Loucy (cell line): ENCODE results near the gene TMEM86A.

ENCODE experiments used
- H2AFZ ChIP-seq: fragments of 200-600 bp; sonication (generic); 2 replicates; pipeline ENCODE4 v1.6.0; 2016; ENCODE audit warnings: antibody characterized with exemption, mild to moderate bottlenecking, low read length, moderate library complexity
- H3F3A ChIP-seq: fragments of 200-600 bp; 2 replicates; pipeline ENCODE4 v1.6.0; 2016; ENCODE audit warnings: antibody characterized with exemption, low read depth, mild to moderate bottlenecking
- H3K27me3 ChIP-seq: fragments of 200-600 bp; sonication (generic); 2 replicates; pipeline ENCODE4 v1.6.1; 2014; ENCODE audit warnings: low read length, mild to moderate bottlenecking; ENCODE audit not compliant: insufficient read depth, poor library complexity, severe bottlenecking
- H3K36me3 ChIP-seq: fragments of 200-600 bp; sonication (generic); 2 replicates; pipeline ENCODE4 v1.6.1; 2016; ENCODE audit warnings: low read length; ENCODE audit not compliant: insufficient read depth
- H3K4me1 ChIP-seq: fragments of 200-600 bp; sonication (generic); 2 replicates; pipeline ENCODE4 v1.5.1; 2014; ENCODE audit warnings: low read length, mild to moderate bottlenecking; ENCODE audit not compliant: insufficient read depth, poor library complexity, severe bottlenecking
- H3K4me2 ChIP-seq: fragments of 200-600 bp; sonication (generic); 2 replicates; pipeline ENCODE4 v1.6.0; 2014; ENCODE audit warnings: antibody characterized with exemption, low read length, low read depth, mild to moderate bottlenecking; ENCODE audit not compliant: poor library complexity, severe bottlenecking
- H3K4me3 ChIP-seq: fragments of 200-600 bp; sonication (generic); 2 replicates; pipeline ENCODE4 v1.5.1; 2014; ENCODE audit warnings: low read length, mild to moderate bottlenecking, mixed read lengths; ENCODE audit not compliant: poor library complexity, severe bottlenecking
- H3K79me2 ChIP-seq: fragments of 200-600 bp; sonication (generic); 2 replicates; pipeline ENCODE4 v1.6.1; 2014; ENCODE audit warnings: low read length; ENCODE audit not compliant: insufficient read depth
- H3K9ac ChIP-seq: fragments of 200-600 bp; sonication (generic); 2 replicates; pipeline ENCODE4 v1.6.0; 2014; ENCODE audit warnings: mild to moderate bottlenecking, low read depth, low read length, moderate library complexity; ENCODE audit not compliant: poor library complexity, severe bottlenecking
- H3K9me2 ChIP-seq: fragments of 200-600 bp; sonication (generic); replicated peaks from 2 replicates; pipeline ENCODE4 v1.6.1; 2016; ENCODE audit warnings: low read depth, low read length, mixed read lengths
- H3K9me3 ChIP-seq: fragments of 200-600 bp; sonication (generic); 2 replicates; pipeline ENCODE4 v1.6.1; 2014; ENCODE audit warnings: mild to moderate bottlenecking, antibody characterized with exemption, low read length, low read depth; ENCODE audit not compliant: insufficient read depth
- H4K20me1 ChIP-seq: fragments of 200-600 bp; sonication (generic); 2 replicates; pipeline ENCODE4 v1.6.0; 2014; ENCODE audit warnings: antibody characterized with exemption, low read length, mild to moderate bottlenecking; ENCODE audit not compliant: insufficient read depth, poor library complexity, severe bottlenecking
- EZH2phosphoT487 ChIP-seq: fragments of 200-600 bp; IDR thresholded peaks from 2 replicates; pipeline ENCODE4 v1.6.1; 2018; ENCODE audit warnings: antibody characterized with exemption, mild to moderate bottlenecking, moderate library complexity, borderline replicate concordance
- TF ChIP-seq, protein P1 (sequence below): fragments of 200-600 bp; sonication (generic); conservative IDR thresholded peaks from 2 replicates; pipeline ENCODE4 v1.5.1; 2014; ENCODE audit warnings: mild to moderate bottlenecking, antibody characterized with exemption, low read length

Gene TMEM86A

DNA sequence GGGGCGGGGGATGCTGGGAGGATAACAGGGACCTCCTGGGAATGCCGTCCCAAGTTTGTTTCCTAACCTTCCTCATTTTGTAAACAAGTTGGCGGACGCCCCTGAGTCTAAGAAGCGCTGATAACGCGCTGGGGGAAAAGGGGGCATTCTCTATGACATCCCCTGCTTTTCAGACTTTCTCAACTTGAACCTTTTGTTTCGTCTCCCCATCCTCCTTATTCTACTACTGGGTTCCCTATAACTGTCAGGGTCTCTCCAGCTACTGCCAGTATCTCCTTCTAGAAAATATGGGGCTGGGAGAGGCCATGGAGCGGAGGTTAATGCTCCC is 654 bp downstream of the TMEM86A start:
- peaks cover 5% of the 10 kb centered on the region for H3K4me1 ChIP-seq
- peak overlapping the region; percentile 82 for H3K4me2 ChIP-seq
- no peaks in the 10 kb centered on the region for H3K9me3 ChIP-seq
- no peak for TF ChIP-seq EZH2phosphoT487
- TF ChIP-seq, protein P1, sequence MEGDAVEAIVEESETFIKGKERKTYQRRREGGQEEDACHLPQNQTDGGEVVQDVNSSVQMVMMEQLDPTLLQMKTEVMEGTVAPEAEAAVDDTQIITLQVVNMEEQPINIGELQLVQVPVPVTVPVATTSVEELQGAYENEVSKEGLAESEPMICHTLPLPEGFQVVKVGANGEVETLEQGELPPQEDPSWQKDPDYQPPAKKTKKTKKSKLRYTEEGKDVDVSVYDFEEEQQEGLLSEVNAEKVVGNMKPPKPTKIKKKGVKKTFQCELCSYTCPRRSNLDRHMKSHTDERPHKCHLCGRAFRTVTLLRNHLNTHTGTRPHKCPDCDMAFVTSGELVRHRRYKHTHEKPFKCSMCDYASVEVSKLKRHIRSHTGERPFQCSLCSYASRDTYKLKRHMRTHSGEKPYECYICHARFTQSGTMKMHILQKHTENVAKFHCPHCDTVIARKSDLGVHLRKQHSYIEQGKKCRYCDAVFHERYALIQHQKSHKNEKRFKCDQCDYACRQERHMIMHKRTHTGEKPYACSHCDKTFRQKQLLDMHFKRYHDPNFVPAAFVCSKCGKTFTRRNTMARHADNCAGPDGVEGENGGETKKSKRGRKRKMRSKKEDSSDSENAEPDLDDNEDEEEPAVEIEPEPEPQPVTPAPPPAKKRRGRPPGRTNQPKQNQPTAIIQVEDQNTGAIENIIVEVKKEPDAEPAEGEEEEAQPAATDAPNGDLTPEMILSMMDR: no peak
- peak overlapping the region; percentile 73 for H3K4me3 ChIP-seq
- no peaks in the 10 kb centered on the region for H3K36me3 ChIP-seq
- H3K9ac ChIP-seq: no peak overlapping the region
- no peaks in the 10 kb centered on the region for H4K20me1 ChIP-seq
- no peaks in the 10 kb centered on the region for H3K9me2 ChIP-seq
- H2AFZ ChIP-seq: peak overlapping the region; percentile 66; the same call in 1 of the 2 replicates
- peaks cover 36% of the 10 kb centered on the region for H3K27me3 ChIP-seq
- no peaks in the 10 kb centered on the region for H3F3A ChIP-seq
- no peaks in the 10 kb centered on the region for H3K79me2 ChIP-seq

DNA sequence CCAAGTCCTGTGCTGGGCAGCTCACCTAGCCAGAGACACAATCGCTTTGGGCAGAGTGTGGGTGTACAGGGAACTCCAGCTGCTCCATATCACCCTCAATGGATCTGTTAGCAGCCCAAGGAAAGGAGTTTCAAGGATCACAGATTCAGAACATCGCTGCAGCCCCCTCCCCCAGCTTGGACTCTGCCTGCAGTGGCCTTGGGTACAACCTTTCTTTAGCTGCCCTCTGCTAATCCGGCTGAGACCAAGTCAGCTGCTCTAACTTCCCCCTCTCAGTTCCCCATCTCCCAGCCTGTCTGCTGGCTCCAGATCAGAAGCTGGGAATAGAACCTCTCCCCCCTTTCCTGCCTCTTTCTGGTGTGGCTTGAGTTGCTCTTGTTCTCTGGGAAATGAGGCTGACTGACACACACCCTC is 1.3 kb downstream of the TMEM86A start:
- TF ChIP-seq, protein P1: no peak
- no peak for TF ChIP-seq EZH2phosphoT487
- H4K20me1 ChIP-seq: no peaks in the 10 kb centered on the region
- no peaks in the 10 kb centered on the region for H3K79me2 ChIP-seq
- no peak overlapping the region for H3K4me3 ChIP-seq
- H3K9me3 ChIP-seq: no peaks in the 10 kb centered on the region
- H3F3A ChIP-seq: no peaks in the 10 kb centered on the region
- peaks cover 36% of the 10 kb centered on the region for H3K27me3 ChIP-seq
- H2AFZ ChIP-seq: no peak overlapping the region
- H3K9me2 ChIP-seq: no peaks in the 10 kb centered on the region
- H3K36me3 ChIP-seq: no peaks in the 10 kb centered on the region
- no peak overlapping the region for H3K9ac ChIP-seq
- peak overlapping the region; percentile 82 for H3K4me2 ChIP-seq
- peaks cover 5% of the 10 kb centered on the region for H3K4me1 ChIP-seq

- Histone ChIP-seq H4K20me1 (no peaks in the 10 kb centered on the region), H3K36me3 (no peaks in the 10 kb centered on the region), H3K9me3 (no peaks in the 10 kb centered on the region), H3K4me2 (no peak overlapping the region), H3K9me2 (no peaks in the 10 kb centered on the region), H3K79me2 (no peaks in the 10 kb centered on the region), H3K27me3 (peaks cover 36% of the 10 kb centered on the region), H3K9ac (no peak overlapping the region), H3F3A (no peaks in the 10 kb centered on the region), H2AFZ (no peak overlapping the region), H3K4me3 (no peak overlapping the region), H3K4me1 (peaks cover 5% of the 10 kb centered on the region)
- no peak for TF ChIP-seq EZH2phosphoT487
- TF ChIP-seq, protein P1: no peak
Observed at GRCh38 chr11:18700375-18700774, 1.8 kb downstream of the TMEM86A start.
